H1 (cell line): ENCODE measurements around the gene PIGU. TPM values are rescaled to one million over a fixed set of nuclear protein-coding genes. Genes with fewer than 3 reads are reported as not detected.

ENCODE experiments used
- CTCF ChIA-PET: fragments of 300-600 bp; sonication (Branson Sonifier 250); formaldehyde crosslinking; loops from one replicate; lab custom pipeline; 2021; ENCODE audit not compliant: partially characterized antibody; lab: Charles Lee
- POLR2A ChIA-PET: fragments of 300-600 bp; sonication (Branson Sonifier 250); formaldehyde crosslinking; loops from one replicate; lab custom pipeline; 2021; ENCODE audit warnings: inconsistent platforms; ENCODE audit not compliant: partially characterized antibody; lab: Charles Lee
- DNase-seq, 2 experiments: peaks; one replicate each; pipeline versions ENCODE4 v3.0.0 to v3.0.0-alpha.2; 2010 to 2022; ENCODE audit warnings: low spot score in 2 of 2, low read depth in 1 of 2, mixed read lengths in 1 of 2
- FAIRE-seq: peaks from 2 replicates; lab custom pipeline; 2011; peaks lifted over from hg19 to GRCh38; lab: Jason Lieb, UNC
- H2AFZ ChIP-seq: 2 replicates; pipeline ENCODE4 v1.8.1; 2012; ENCODE audit warnings: low read length, inconsistent platforms
- H2AK5ac ChIP-seq: 2 replicates; pipeline ENCODE4 v1.6.1; 2013; ENCODE audit warnings: low read depth, low read length
- H2BK120ac ChIP-seq: replicated peaks from 2 replicates; pipeline ENCODE3; 2013; ENCODE audit warnings: low read depth, low read length, inconsistent platforms
- H2BK12ac ChIP-seq: 2 replicates; pipeline ENCODE4 v1.6.1; 2013; ENCODE audit warnings: low read depth, low read length
- H2BK15ac ChIP-seq: 2 replicates; pipeline ENCODE4 v1.6.1; 2013; ENCODE audit warnings: low read length
- H2BK20ac ChIP-seq: 2 replicates; pipeline ENCODE4 v1.6.1; 2013; ENCODE audit warnings: low read length
- H2BK5ac ChIP-seq: 2 replicates; pipeline ENCODE4 v1.6.1; 2013; ENCODE audit warnings: low read depth, low read length
- H3K14ac ChIP-seq: 2 replicates; pipeline ENCODE4 v1.6.1; 2013; ENCODE audit warnings: inconsistent platforms; ENCODE audit not compliant: insufficient read length
- H3K18ac ChIP-seq: 2 replicates; pipeline ENCODE4 v1.6.1; 2013; ENCODE audit warnings: low read length; ENCODE audit errors: extremely low read depth
- H3K23ac ChIP-seq: 2 replicates; pipeline ENCODE4 v1.6.1; 2013; ENCODE audit warnings: inconsistent platforms; ENCODE audit not compliant: insufficient read length
- H3K23me2 ChIP-seq: 2 replicates; pipeline ENCODE4 v1.6.1; 2013; ENCODE audit warnings: low read depth, low read length
- H3K27ac ChIP-seq: 2 replicates; pipeline ENCODE4 v1.6.1; 2011; ENCODE audit warnings: low read depth, low read length, inconsistent platforms
- H3K27me3 ChIP-seq, 4 experiments: replicated peaks in 1 of 4; 1 replicate in 1 of 4; 2 replicates in 3 of 4; pipeline versions ENCODE4 v1.6.1 to v1.8.1; 2011 to 2013; ENCODE audit warnings: low read length in 3 of 4, mild to moderate bottlenecking in 3 of 4, inconsistent platforms in 2 of 4, mixed read lengths in 2 of 4, moderate library complexity in 1 of 4; ENCODE audit not compliant: control insufficient read depth in 3 of 4, insufficient read depth in 3 of 4; ENCODE audit errors: extremely low read depth in 1 of 4
- H3K36me3 ChIP-seq, 4 experiments: 2 replicates each; pipeline versions ENCODE4 v1.6.1 to v1.8.1; 2011 to 2013; ENCODE audit warnings: mild to moderate bottlenecking in 4 of 4, low read length in 3 of 4, moderate library complexity in 2 of 4, control low read depth in 1 of 4, inconsistent platforms in 1 of 4; ENCODE audit not compliant: insufficient read depth in 4 of 4, control insufficient read depth in 2 of 4
- H3K4ac ChIP-seq: replicated peaks from 2 replicates; pipeline ENCODE3; 2013; ENCODE audit warnings: low read length, low read depth, mixed read lengths, inconsistent platforms; ENCODE audit not compliant: insufficient read length
- H3K4me1 ChIP-seq, 4 experiments: replicated peaks in 1 of 4; 1 replicate in 1 of 4; 2 replicates in 3 of 4; pipeline versions ENCODE4 v1.6.1 to v1.8.1; 2011 to 2013; ENCODE audit warnings: low read length in 3 of 4, inconsistent platforms in 2 of 4, mixed read lengths in 1 of 4; ENCODE audit not compliant: insufficient read depth in 4 of 4, control insufficient read depth in 3 of 4
- H3K4me2 ChIP-seq, 2 experiments: 2 replicates each; pipeline versions ENCODE4 v1.6.1 to v1.8.1; 2011 to 2013; ENCODE audit warnings: low read depth in 2 of 2, low read length in 2 of 2, control low read depth in 1 of 2, inconsistent platforms in 1 of 2, mild to moderate bottlenecking in 1 of 2; ENCODE audit not compliant: insufficient read depth in 1 of 2
- H3K4me3 ChIP-seq, 4 experiments: fragments of 200-600, 300-600 bp in 1 of 4; sonication (generic), shearing (Covaris generic), sonication (Bioruptor Twin) in 1 of 4; 2 replicates each; pipeline versions ENCODE4 v1.5.1 to v1.8.1; 2011 to 2016; ENCODE audit warnings: low read length in 4 of 4, low read depth in 3 of 4, control low read depth in 2 of 4, inconsistent platforms in 2 of 4, mild to moderate bottlenecking in 2 of 4, mixed read lengths in 1 of 4, moderate library complexity in 1 of 4; ENCODE audit not compliant: insufficient read depth in 2 of 4; ENCODE audit errors: extremely low read depth in 1 of 4
- H3K56ac ChIP-seq: replicated peaks from 2 replicates; pipeline ENCODE3; 2013; ENCODE audit warnings: low read depth, mild to moderate bottlenecking, mixed read lengths, low read length, inconsistent platforms; ENCODE audit not compliant: insufficient read length
- H3K79me1 ChIP-seq: 2 replicates; pipeline ENCODE4 v1.6.1; 2013; ENCODE audit warnings: low read depth, low read length, control low read depth
- H3K79me2 ChIP-seq, 2 experiments: 2 replicates each; pipeline versions ENCODE4 v1.6.1 to v1.8.1; 2012 to 2013; ENCODE audit warnings: low read length in 2 of 2, mild to moderate bottlenecking in 2 of 2, inconsistent platforms in 1 of 2; ENCODE audit not compliant: insufficient read depth in 2 of 2, control insufficient read depth in 1 of 2
- H3K9ac ChIP-seq, 4 experiments: replicated peaks in 1 of 4; 1 replicate in 1 of 4; 2 replicates in 3 of 4; pipeline versions ENCODE4 v1.6.1 to v1.8.1; 2011 to 2013; ENCODE audit warnings: low read depth in 3 of 4, low read length in 3 of 4, control low read depth in 2 of 4, mild to moderate bottlenecking in 2 of 4, moderate library complexity in 2 of 4, inconsistent platforms in 1 of 4; ENCODE audit errors: extremely low read depth in 1 of 4
- H3K9me3 ChIP-seq, 2 experiments: 2 replicates each; pipeline versions ENCODE4 v1.6.1 to v1.8.1; 2012 to 2013; ENCODE audit warnings: mild to moderate bottlenecking in 2 of 2, moderate library complexity in 2 of 2, control low read depth in 1 of 2, inconsistent platforms in 1 of 2, low read depth in 1 of 2, low read length in 1 of 2, mixed read lengths in 1 of 2; ENCODE audit not compliant: insufficient read depth in 2 of 2
- H4K20me1 ChIP-seq, 2 experiments: replicated peaks in 1 of 2; 2 replicates each; pipeline versions ENCODE3 to v1.8.1; 2011 to 2013; ENCODE audit warnings: inconsistent platforms in 2 of 2, low read length in 2 of 2, mild to moderate bottlenecking in 1 of 2; ENCODE audit not compliant: insufficient read depth in 2 of 2, control insufficient read depth in 1 of 2
- H4K5ac ChIP-seq: 2 replicates; pipeline ENCODE4 v1.6.1; 2013; ENCODE audit warnings: low read length, low read depth, mixed read lengths, inconsistent platforms; ENCODE audit not compliant: insufficient read length
- H4K8ac ChIP-seq: 2 replicates; pipeline ENCODE4 v1.8.0; 2013; ENCODE audit warnings: mild to moderate bottlenecking, moderate library complexity, low read length, inconsistent platforms; ENCODE audit not compliant: insufficient read depth; ENCODE audit errors: extremely low read depth
- H4K91ac ChIP-seq: replicated peaks from 2 replicates; pipeline ENCODE3; 2013; ENCODE audit warnings: low read length, mixed read lengths, inconsistent platforms; ENCODE audit not compliant: insufficient read length
- CBX8 ChIP-seq: fragments of 300-800, 300-1000 bp; sonication (generic); IDR thresholded peaks from 2 replicates; pipeline ENCODE4 v1.7.1; 2016; ENCODE audit warnings: low read depth, low read length, borderline replicate concordance
- CEBPB ChIP-seq: IDR thresholded peaks from 2 replicates; pipeline ENCODE4 v1.6.1; 2012; ENCODE audit warnings: low read depth, low read length
- CREB1 ChIP-seq: IDR thresholded peaks from 2 replicates; pipeline ENCODE4 v1.6.1; 2012; ENCODE audit warnings: inconsistent platforms
- EGR1 ChIP-seq: IDR thresholded peaks from 2 replicates; pipeline ENCODE4 v1.6.1; 2011; ENCODE audit warnings: low read depth, low read length, borderline replicate concordance
- EZH2 ChIP-seq: fragments of 200-600 bp; sonication (generic); IDR thresholded peaks from 2 replicates; pipeline ENCODE4 v1.7.1; 2012; ENCODE audit warnings: low read depth, mild to moderate bottlenecking, moderate library complexity, low read length, inconsistent platforms; ENCODE audit not compliant: severe bottlenecking
- HDAC2 ChIP-seq, 2 experiments: fragments of 300-600 bp in 1 of 2; sonication (generic) in 1 of 2; IDR thresholded peaks; 2 replicates each; pipeline ENCODE4 v1.6.1; 2011 to 2012; ENCODE audit warnings: low read depth in 2 of 2, low read length in 2 of 2, mild to moderate bottlenecking in 2 of 2, moderate library complexity in 2 of 2, borderline replicate concordance in 1 of 2, inconsistent platforms in 1 of 2
- JUND ChIP-seq: IDR thresholded peaks from 2 replicates; pipeline ENCODE4 v1.6.1; 2011; ENCODE audit warnings: mild to moderate bottlenecking, improper control_type of control experiment, low read length
- MAFK ChIP-seq: IDR thresholded peaks from 2 replicates; pipeline ENCODE4 v1.6.1; 2012; ENCODE audit warnings: low read depth, mild to moderate bottlenecking, improper control_type of control experiment, low read length
- PHF8 ChIP-seq: fragments of 200-600 bp; sonication (generic); conservative IDR thresholded peaks from 2 replicates; pipeline ENCODE4 v1.7.1; 2012; ENCODE audit warnings: low read depth, mild to moderate bottlenecking, inconsistent platforms, low read length, moderate library complexity
- POU5F1 ChIP-seq: IDR thresholded peaks from 2 replicates; pipeline ENCODE4 v1.6.1; 2011; ENCODE audit warnings: low read depth, mild to moderate bottlenecking, low read length, moderate library complexity
- SIX5 ChIP-seq: IDR thresholded peaks from 2 replicates; pipeline ENCODE4 v1.6.1; 2011; ENCODE audit warnings: mild to moderate bottlenecking, low read depth, low read length
- SP4 ChIP-seq: IDR thresholded peaks from 2 replicates; pipeline ENCODE4 v1.6.1; 2012; ENCODE audit warnings: low read length, inconsistent platforms
- SRF ChIP-seq: IDR thresholded peaks from 2 replicates; pipeline ENCODE4 v1.6.1; 2011; ENCODE audit warnings: mild to moderate bottlenecking, low read depth, low read length, moderate library complexity
- YY1 ChIP-seq: IDR thresholded peaks from 2 replicates; pipeline ENCODE4 v1.6.1; 2011; ENCODE audit warnings: low read depth, mild to moderate bottlenecking, low read length
- ZNF274 ChIP-seq: IDR thresholded peaks from 2 replicates; pipeline ENCODE4 v1.7.0; 2012; ENCODE audit warnings: low read length, borderline replicate concordance; ENCODE audit errors: extremely low read depth
- WGBS, 2 experiments: shearing (Covaris generic) in 1 of 2; methylation state at CpG; one replicate each; pipeline versions ENCODE4 v1.1.6 to v1.1.7; 2013 to 2015; ENCODE audit warnings: low lambda C conversion rate in 2 of 2, mixed read lengths in 2 of 2, inconsistent platforms in 1 of 2, low coverage in 1 of 2, missing lambda C conversion rate in 1 of 2; ENCODE audit not compliant: insufficient replicate concordance in 2 of 2, insufficient coverage in 1 of 2, insufficient read length in 1 of 2; ENCODE audit errors: extremely low coverage in 1 of 2, missing lambda C conversion rate in 1 of 2; 5-methylcytosine and 5-hydroxymethylcytosine counted together
- polyA plus RNA-seq, 7 experiments: library from polyadenylated mRNA; depleted of rRNA in 3 of 7; stranded (reverse) in 5 of 7; unstranded in 2 of 7; fragments of >200 nt in 5 of 7; fragments of 200-250 nt in 2 of 7; gene quantifications; 1 replicate in 5 of 7; 2 replicates in 1 of 7; 4 replicates in 1 of 7; pipeline versions ENCODE4 v1.2.1 to v1.2.3, GENCODE V29; 2011 to 2013; ENCODE audit warnings: missing spikeins in 2 of 7, mixed read lengths in 2 of 7
- total RNA-seq: library from RNA; stranded (reverse); fragmentation: NEBNext Ultra II Directional; extraction: Animal tissue kit (Norgen Biotek cat#: 25700); gene quantifications from 2 replicates; pipeline ENCODE4 v1.2.1, GENCODE V29; 2021

PIGU gene
- total and polyA plus RNA-seq, 2 of the 8 experiments (the other 6 are each of a cell fraction or from before 2014, with no cell fraction given): 28.3 to 117 TPM

DNA sequence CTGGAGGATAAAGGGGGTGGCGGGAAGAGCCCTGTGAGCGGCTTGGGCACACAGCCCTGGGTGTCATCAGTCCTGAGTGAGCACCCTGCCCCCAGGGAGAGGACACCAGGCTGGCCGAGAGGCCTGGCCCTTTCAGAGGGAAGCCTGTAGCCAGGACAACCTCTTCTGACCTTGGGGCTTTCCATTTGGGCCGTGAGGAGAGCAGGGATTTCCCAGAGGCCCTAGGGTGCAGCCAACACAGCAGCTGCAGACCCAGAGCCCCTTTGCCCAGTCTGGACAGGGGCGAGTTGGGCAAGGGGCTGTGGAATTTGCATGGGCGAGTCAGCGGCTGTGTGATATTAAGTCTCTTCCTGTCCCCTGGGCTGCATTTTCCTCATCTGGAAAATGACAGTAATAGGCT is 112.1 kb downstream of the PIGU start:
- Histone ChIP-seq H3K56ac (no peak overlapping the region), H3K14ac (no peak overlapping the region), H3K27ac (no peak overlapping the region), H2BK20ac (no peak overlapping the region), H4K20me1 (peaks cover 0 to 7% of the 10 kb centered on the region in 2 experiments), H2AFZ (no peak overlapping the region), H3K23me2 (peaks cover 3% of the 10 kb centered on the region), H2BK12ac (no peak overlapping the region), H3K9me3 (no peaks in the 10 kb centered on the region), H2AK5ac (no peak overlapping the region), H3K36me3 (no peaks in the 10 kb centered on the region), H3K18ac (no peak overlapping the region), H4K8ac (no peak overlapping the region), H3K9ac (no peak overlapping the region), H4K91ac (no peak overlapping the region), H2BK120ac (no peak overlapping the region), H2BK15ac (no peak overlapping the region), H3K27me3 (no peaks in the 10 kb centered on the region; a peak in 2 of 7 replicates), H3K79me2 (no peaks in the 10 kb centered on the region), H3K79me1 (peaks cover 6% of the 10 kb centered on the region), H3K4me1 (0 out of 7 replicates have a peak, but pooled peaks cover 0 to 4% (median 1%) of the 10 kb centered on the region in 4 experiments), H3K23ac (no peak overlapping the region), H3K4me2 (no peak overlapping the region), H2BK5ac (no peak overlapping the region), H3K4ac (no peak overlapping the region), H3K4me3 (no peak overlapping the region), H4K5ac (no peak overlapping the region)
- DNase-seq: no peak
- 86% methylated on average over 6 of the region's 7 CpGs; no CpG with 5 or more reads in 1 of the 2 experiments for WGBS, 2 experiments
- CTCF ChIA-PET: interaction anchor here (0.6 to 6.2 kb wide), 3 partner anchors 123 to 308 kb away, joined by 3 to 48 read pairs (median 4); no protein-coding TSS in a partner anchor
- no peak for FAIRE-seq
- TF ChIP-seq MAFK: no peak
- TF ChIP-seq CBX8: no peak
- TF ChIP-seq POU5F1: no peak
- no peak for TF ChIP-seq SP4
- no peak for TF ChIP-seq HDAC2 (IDR thresholded peaks at IDR 0.05; ENCODE audit: borderline replicate concordance in 1 of 2, low read depth in 2 of 2, low read length in 2 of 2)
- no peak for TF ChIP-seq CREB1
- TF ChIP-seq JUND: no peak
- TF ChIP-seq YY1: no peak
- TF ChIP-seq EZH2: no peak
- no peak for TF ChIP-seq ZNF274
- TF ChIP-seq SIX5: no peak
- TF ChIP-seq PHF8: no peak
- no peak for TF ChIP-seq SRF
- TF ChIP-seq EGR1: no peak
- no peak for TF ChIP-seq CEBPB
- POLR2A ChIA-PET: no interaction called here
